GM12878 (cell line): ENCODE data around the gene NUDT5. TPM values are rescaled to one million over a fixed set of nuclear protein-coding genes. Genes with fewer than 3 reads are reported as not detected.

ENCODE experiments used
- ATAC-seq: fragments of 200-7000 bp; cut with Tn5 transposase; 3 replicates; pipeline ENCODE4 v1.9.1; 2020; ENCODE audit warnings: mild to moderate bottlenecking, moderate library complexity
- BruUV-seq: library from RNA; stranded (reverse); fragments of 400-500 nt; replicated peaks from 2 replicates; lab custom pipeline; 2021; lab: Mats Ljungman, UMichigan
- CTCF ChIA-PET: fragments of 300-600 bp; sonication (Branson Sonifier 250); formaldehyde crosslinking; extraction: SDS; loops from one replicate; lab custom pipeline; 2021; ENCODE audit warnings: inconsistent platforms; lab: Yijun Ruan, JAX
- POLR2A ChIA-PET: fragments of 350-600 bp; formaldehyde crosslinking; extraction: SDS; loops from one replicate; lab custom pipeline; 2021; ENCODE audit warnings: inconsistent platforms; lab: Charles Lee
- RAD21 ChIA-PET: fragments of 300-600 bp; sonication (Branson Sonifier 250); formaldehyde crosslinking; loops from one replicate; lab custom pipeline; 2023; ENCODE audit warnings: antibody characterized with exemption; ENCODE audit not compliant: unreplicated experiment; lab: Charles Lee
- SMC1A ChIA-PET: fragments of 300-600 bp; sonication (Branson Sonifier 250); formaldehyde crosslinking; loops from one replicate; lab custom pipeline; 2023; ENCODE audit not compliant: unreplicated experiment, uncharacterized antibody; lab: Charles Lee
- DNase-seq: peaks from one replicate; pipeline ENCODE4 v3.0.0-alpha.2; 2011; ENCODE audit warnings: low read depth, low spot score
- FAIRE-seq: peaks from 3 replicates; lab custom pipeline; 2011; peaks lifted over from hg19 to GRCh38; lab: Jason Lieb, UNC
- H2AFZ ChIP-seq: 2 replicates; pipeline ENCODE4 v1.6.0; 2011; ENCODE audit warnings: low read depth, low read length, control low read depth; ENCODE audit not compliant: control insufficient read depth
- H3K27ac ChIP-seq: 2 replicates; pipeline ENCODE4 v1.5.1; 2011; ENCODE audit warnings: control low read depth; ENCODE audit not compliant: control insufficient read depth, insufficient read depth
- H3K27me3 ChIP-seq, 2 experiments: replicated peaks in 1 of 2; 2 replicates each; pipeline versions ENCODE4 v1.6.0 to v1.6.1; 2011; ENCODE audit warnings: low read length in 1 of 2; ENCODE audit not compliant: control insufficient read depth in 2 of 2, insufficient read depth in 2 of 2
- H3K36me3 ChIP-seq, 2 experiments: 2 replicates each; pipeline ENCODE4 v1.5.1; 2011; ENCODE audit warnings: low read length in 1 of 2; ENCODE audit not compliant: control insufficient read depth in 2 of 2, insufficient read depth in 2 of 2
- H3K4me1 ChIP-seq: 2 replicates; pipeline ENCODE4 v1.6.1; 2011; ENCODE audit warnings: mild to moderate bottlenecking, low read length, moderate library complexity, mixed read lengths; ENCODE audit not compliant: control insufficient read depth, insufficient read depth
- H3K4me2 ChIP-seq: 2 replicates; pipeline ENCODE4 v1.6.0; 2011; ENCODE audit warnings: control low read depth; ENCODE audit not compliant: control insufficient read depth, insufficient read depth
- H3K4me3 ChIP-seq: fragments of 200-600 bp; sonication (generic); 2 replicates; pipeline ENCODE4 v1.5.1; 2016
- H3K79me2 ChIP-seq: 2 replicates; pipeline ENCODE4 v1.6.0; 2011; ENCODE audit warnings: low read length; ENCODE audit not compliant: control insufficient read depth, insufficient read depth
- H3K9ac ChIP-seq: 2 replicates; pipeline ENCODE4 v1.8.0; 2011; ENCODE audit warnings: low read length, control low read depth, mixed read lengths; ENCODE audit not compliant: control insufficient read depth, insufficient read depth
- H3K9me3 ChIP-seq: replicated peaks from 3 replicates; pipeline ENCODE4 v1.5.1; 2011; ENCODE audit warnings: mild to moderate bottlenecking, low read length; ENCODE audit not compliant: control insufficient read depth, insufficient read depth
- H4K20me1 ChIP-seq: 2 replicates; pipeline ENCODE4 v1.6.0; 2011; ENCODE audit not compliant: control insufficient read depth, insufficient read depth
- EGR1 ChIP-seq, 2 experiments: IDR thresholded peaks; 1 replicate in 1 of 2; 2 replicates in 1 of 2; pipeline ENCODE4 v1.6.1; 2011 to 2012; ENCODE audit warnings: low read depth in 2 of 2, low read length in 2 of 2, borderline replicate concordance in 1 of 2, mild to moderate bottlenecking in 1 of 2, moderate library complexity in 1 of 2
- ETV6 ChIP-seq, 2 experiments: fragments of 450-650 bp in 1 of 2; IDR thresholded peaks in 1 of 2; conservative IDR thresholded peaks in 1 of 2; 2 replicates each; pipeline ENCODE4 v1.6.1; 2014; ENCODE audit warnings: antibody characterized with exemption in 1 of 2, borderline replicate concordance in 1 of 2, low read depth in 1 of 2, mild to moderate bottlenecking in 1 of 2, moderate library complexity in 1 of 2
- SMAD5 ChIP-seq: IDR thresholded peaks from 2 replicates; pipeline ENCODE4 v1.6.1; 2016; ENCODE audit warnings: antibody characterized with exemption, low read depth
- SPI1 ChIP-seq: IDR thresholded peaks from 2 replicates; pipeline ENCODE4 v1.6.1; 2011; ENCODE audit warnings: low read depth, mild to moderate bottlenecking, low read length, moderate library complexity, borderline replicate concordance; ENCODE audit not compliant: insufficient read depth
- WGBS: methylation state at CpG from one replicate; pipeline ENCODE4 v1.1.6; 2016; ENCODE audit warnings: low lambda C conversion rate; ENCODE audit not compliant: insufficient replicate concordance, insufficient coverage; ENCODE audit errors: missing lambda C conversion rate; 5-methylcytosine and 5-hydroxymethylcytosine counted together
- in situ Hi-C: fragments of 300-500 bp; cut with MboI; formaldehyde crosslinking; loops from 9 replicates; pipeline ENCODE4 v1.14.3; 2018; ENCODE audit warnings: mixed read lengths
- intact Hi-C: fragments of 100-400 bp; cut with micrococcal nuclease; formaldehyde crosslinking; loops from one replicate; pipeline ENCODE4 v1.14.2; 2022; ENCODE audit not compliant: unreplicated experiment
- polyA plus RNA-seq, 11 experiments: library from polyadenylated mRNA; depleted of rRNA in 4 of 11; unstranded in 6 of 11; stranded (reverse) in 5 of 11; fragments of >200 nt; fragmentation: Nextera tagmentation in 4 of 11; fragmentation: Illumina TruSeq in 1 of 11; extraction: Ambion mirVana in 4 of 11; extraction: Trizol in 1 of 11; gene quantifications; 1 replicate in 1 of 11; 2 replicates in 10 of 11; pipeline versions ENCODE4 v1.2.1 to v1.2.3, GENCODE V29; 2011 to 2016; ENCODE audit warnings: inconsistent platforms in 2 of 11, missing spikeins in 2 of 11, low read depth in 1 of 11
- total RNA-seq, 4 experiments: library from RNA; depleted of rRNA in 3 of 4; stranded (reverse); fragments of >200 nt in 3 of 4; fragmentation: Illumina TruSeq in 1 of 4; extraction: Trizol in 1 of 4; gene quantifications; 2 replicates each; pipeline versions ENCODE4 v1.2.1 to v1.2.3, GENCODE V29; 2013 to 2021
- TF ChIP-seq, protein P1 (sequence below): fragments of 450-650 bp; IDR thresholded peaks from 2 replicates; pipeline ENCODE4 v1.6.1; 2016; ENCODE audit warnings: mild to moderate bottlenecking, moderate library complexity, borderline replicate concordance

NUDT5 gene
- total and polyA plus RNA-seq, 10 of the 15 experiments (the other 5 are each of a cell fraction or from before 2014, with no cell fraction given): 74.1 to 345 (median 153) TPM

DNA sequence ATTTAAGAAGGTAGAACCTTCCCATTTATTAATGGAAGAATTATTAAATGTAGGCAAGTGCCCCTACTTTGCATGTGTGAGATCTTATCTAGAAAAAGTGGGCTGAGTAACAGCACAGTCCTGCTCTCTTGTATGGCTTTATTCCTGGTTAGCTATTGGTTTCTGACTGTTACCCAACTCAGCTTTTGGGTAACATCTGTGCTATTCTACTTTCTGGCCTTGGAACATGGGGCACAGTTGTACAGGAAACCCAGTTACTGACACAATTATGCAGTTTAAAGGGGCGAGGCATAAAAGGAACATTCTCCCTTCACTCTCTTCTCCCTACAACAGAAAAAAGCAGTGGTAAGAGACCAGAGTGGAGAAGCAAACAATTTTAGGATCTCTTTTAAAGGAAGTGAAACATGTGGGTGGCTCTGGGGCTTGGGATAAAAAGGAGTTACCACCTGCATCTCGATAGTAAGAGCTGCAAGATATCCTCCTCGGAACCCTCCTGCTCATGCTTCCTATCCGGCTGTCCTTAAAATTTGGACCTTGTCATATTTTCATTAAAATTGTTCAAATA is 16.0 kb downstream of the NUDT5 start:
- in situ Hi-C loops: no loop called here
- POLR2A ChIA-PET: interaction anchor here (1.0 to 1.6 kb wide), 2 partner anchors 13 to 39 kb away, joined by 3 read pairs; no protein-coding TSS in a partner anchor
- WGBS: 83% methylated on average over 4 of the region's 4 CpGs

More for the DNA sequence above, 16.0 kb downstream of the NUDT5 start:
- ChIA-PET SMC1A (interaction anchor here (0.6 to 1.0 kb wide), 5 partner anchors 13 to 154 kb away, joined by 3 read pairs; no protein-coding TSS in a partner anchor), RAD21 (interaction anchor here (1.1 kb wide), 1 partner anchor 476 kb away, joined by 3 read pairs; no protein-coding TSS in a partner anchor), CTCF (interaction anchor here (0.5 kb wide), 1 partner anchor 35 kb away, joined by 3 read pairs; no protein-coding TSS in a partner anchor)
- H3K27ac ChIP-seq: no peak overlapping the region
- H3K36me3 ChIP-seq: peaks cover 3 to 16% of the 10 kb centered on the region in 2 experiments
- no peaks in the 10 kb centered on the region for H3K4me1 ChIP-seq
- H4K20me1 ChIP-seq: no peaks in the 10 kb centered on the region
- H3K9me3 ChIP-seq: no peaks in the 10 kb centered on the region
- no TSS peak for BruUV-seq
- H3K4me3 ChIP-seq: no peak overlapping the region
- no peak for TF ChIP-seq ETV6 (conservative IDR thresholded peaks at IDR 0.05 in 1 of 2, IDR thresholded peaks at IDR 0.05 in 1 of 2; ENCODE audit: borderline replicate concordance in 1 of 2, low read depth in 1 of 2)
- TF ChIP-seq, protein P1, sequence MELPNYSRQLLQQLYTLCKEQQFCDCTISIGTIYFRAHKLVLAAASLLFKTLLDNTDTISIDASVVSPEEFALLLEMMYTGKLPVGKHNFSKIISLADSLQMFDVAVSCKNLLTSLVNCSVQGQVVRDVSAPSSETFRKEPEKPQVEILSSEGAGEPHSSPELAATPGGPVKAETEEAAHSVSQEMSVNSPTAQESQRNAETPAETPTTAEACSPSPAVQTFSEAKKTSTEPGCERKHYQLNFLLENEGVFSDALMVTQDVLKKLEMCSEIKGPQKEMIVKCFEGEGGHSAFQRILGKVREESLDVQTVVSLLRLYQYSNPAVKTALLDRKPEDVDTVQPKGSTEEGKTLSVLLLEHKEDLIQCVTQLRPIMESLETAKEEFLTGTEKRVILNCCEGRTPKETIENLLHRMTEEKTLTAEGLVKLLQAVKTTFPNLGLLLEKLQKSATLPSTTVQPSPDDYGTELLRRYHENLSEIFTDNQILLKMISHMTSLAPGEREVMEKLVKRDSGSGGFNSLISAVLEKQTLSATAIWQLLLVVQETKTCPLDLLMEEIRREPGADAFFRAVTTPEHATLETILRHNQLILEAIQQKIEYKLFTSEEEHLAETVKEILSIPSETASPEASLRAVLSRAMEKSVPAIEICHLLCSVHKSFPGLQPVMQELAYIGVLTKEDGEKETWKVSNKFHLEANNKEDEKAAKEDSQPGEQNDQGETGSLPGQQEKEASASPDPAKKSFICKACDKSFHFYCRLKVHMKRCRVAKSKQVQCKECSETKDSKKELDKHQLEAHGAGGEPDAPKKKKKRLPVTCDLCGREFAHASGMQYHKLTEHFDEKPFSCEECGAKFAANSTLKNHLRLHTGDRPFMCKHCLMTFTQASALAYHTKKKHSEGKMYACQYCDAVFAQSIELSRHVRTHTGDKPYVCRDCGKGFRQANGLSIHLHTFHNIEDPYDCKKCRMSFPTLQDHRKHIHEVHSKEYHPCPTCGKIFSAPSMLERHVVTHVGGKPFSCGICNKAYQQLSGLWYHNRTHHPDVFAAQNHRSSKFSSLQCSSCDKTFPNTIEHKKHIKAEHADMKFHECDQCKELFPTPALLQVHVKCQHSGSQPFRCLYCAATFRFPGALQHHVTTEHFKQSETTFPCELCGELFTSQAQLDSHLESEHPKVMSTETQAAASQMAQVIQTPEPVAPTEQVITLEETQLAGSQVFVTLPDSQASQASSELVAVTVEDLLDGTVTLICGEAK: no peak
- no peak for TF ChIP-seq SPI1
- no peak for TF ChIP-seq EGR1 (IDR thresholded peaks at IDR 0.05; ENCODE audit: borderline replicate concordance in 1 of 2, low read depth in 2 of 2, low read length in 2 of 2)
- TF ChIP-seq SMAD5: no peak
- no peak for ATAC-seq
- FAIRE-seq: no peak
- DNase-seq: no peak
- H2AFZ ChIP-seq: no peak overlapping the region
- no peak overlapping the region for H3K9ac ChIP-seq
- H3K79me2 ChIP-seq: no peaks in the 10 kb centered on the region
- H3K4me2 ChIP-seq: no peak overlapping the region
- H3K27me3 ChIP-seq: no peaks in the 10 kb centered on the region
- intact Hi-C loops: no loop called here
